ENCODE data around the gene DTNA.
A peak's percentile ranks its signal among the peaks of the same experiment; 100 is the strongest.
"Not testable (repeated sequence)": the region's sequence is repeated elsewhere in the genome, so short reads cannot be mapped to it uniquely, and the experiment has no call there.

Gene DTNA

GRCh38 chr18:34701911-34702310 is 8.2 kb upstream of the DTNA start:
- Histone ChIP-seq H3K4me3 (ENCODE audit: low read length) (no peak overlapping the region), H3K27ac (ENCODE audit: low read length) (no peak overlapping the region)

GRCh38 chr18:34702814-34703213 is 7.3 kb upstream of the DTNA start:
- Histone ChIP-seq H3K9me3 (ENCODE audit: control insufficient read depth, low read depth, low read length) (no peaks in the 10 kb centered on the region), H3K9ac (ENCODE audit: low read length) (no peak overlapping the region), H3K27ac (ENCODE audit: low read length) (no peak overlapping the region), H3K27me3 (ENCODE audit: control insufficient read depth, insufficient read depth, low read length) (no peaks in the 10 kb centered on the region), H3K4me3 (ENCODE audit: low read length) (no peak overlapping the region), H3K4me1 (ENCODE audit: control insufficient read depth, low read depth, low read length) (peaks cover 11% of the 10 kb centered on the region), H3K36me3 (ENCODE audit: control insufficient read depth, low read depth, low read length) (no peaks in the 10 kb centered on the region)

More at GRCh38 chr18:34701911-34702310, 8.2 kb upstream of the DTNA start:
- Histone ChIP-seq H3K36me3 (ENCODE audit: control insufficient read depth, low read depth, low read length) (no peaks in the 10 kb centered on the region), H3K27me3 (ENCODE audit: control insufficient read depth, insufficient read depth, low read length) (no peaks in the 10 kb centered on the region), H3K4me1 (ENCODE audit: control insufficient read depth, low read depth, low read length) (peaks cover 9% of the 10 kb centered on the region), H3K9me3 (ENCODE audit: control insufficient read depth, low read depth, low read length) (no peaks in the 10 kb centered on the region), H3K9ac (ENCODE audit: low read length) (no peak overlapping the region)

- H3K9ac ChIP-seq (ENCODE audit: low read length), result no peak overlapping the region
- peaks cover 22% of the 10 kb centered on the region for H3K4me1 ChIP-seq (ENCODE audit: control insufficient read depth, low read depth, low read length)
- H3K9me3 ChIP-seq (ENCODE audit: control insufficient read depth, low read depth, low read length), result no peaks in the 10 kb centered on the region
- H3K36me3 ChIP-seq (ENCODE audit: control insufficient read depth, low read depth, low read length), result no peaks in the 10 kb centered on the region
- H3K27ac ChIP-seq (ENCODE audit: low read length), result no peak overlapping the region
- no peaks in the 10 kb centered on the region for H3K27me3 ChIP-seq (ENCODE audit: control insufficient read depth, insufficient read depth, low read length)
- no peak overlapping the region for H3K4me3 ChIP-seq (ENCODE audit: low read length)
These were observed 6.0 kb upstream of the DTNA start for GRCh38 chr18:34704074-34704473.

- H3K27me3 ChIP-seq (ENCODE audit: control insufficient read depth, insufficient read depth, low read length), result no peaks in the 10 kb centered on the region
- H3K36me3 ChIP-seq (ENCODE audit: control insufficient read depth, low read depth, low read length), result no peaks in the 10 kb centered on the region
- H3K27ac ChIP-seq (ENCODE audit: low read length), result no peak overlapping the region
- peaks cover 29% of the 10 kb centered on the region for H3K4me1 ChIP-seq (ENCODE audit: control insufficient read depth, low read depth, low read length)
- H3K4me3 ChIP-seq (ENCODE audit: low read length), result no peak overlapping the region
- H3K9ac ChIP-seq (ENCODE audit: low read length), result no peak overlapping the region
- H3K9me3 ChIP-seq (ENCODE audit: control insufficient read depth, low read depth, low read length), result no peaks in the 10 kb centered on the region
These were observed 5.3 kb upstream of the DTNA start for GRCh38 chr18:34704823-34705222.

- Histone ChIP-seq H3K4me3 (ENCODE audit: low read length) (no peak overlapping the region), H3K9ac (ENCODE audit: low read length) (peak overlapping the region; percentile 25), H3K4me1 (ENCODE audit: control insufficient read depth, low read depth, low read length) (peaks cover 41% of the 10 kb centered on the region), H3K9me3 (ENCODE audit: control insufficient read depth, low read depth, low read length) (no peaks in the 10 kb centered on the region), H3K27ac (ENCODE audit: low read length) (no peak overlapping the region), H3K27me3 (ENCODE audit: control insufficient read depth, insufficient read depth, low read length) (no peaks in the 10 kb centered on the region), H3K36me3 (ENCODE audit: control insufficient read depth, low read depth, low read length) (no peaks in the 10 kb centered on the region)
These were observed 2.4 kb upstream of the DTNA start for GRCh38 chr18:34707670-34708069.

- H3K9ac ChIP-seq (ENCODE audit: low read length), result no peak overlapping the region
- no peak overlapping the region for H3K4me3 ChIP-seq (ENCODE audit: low read length)
- no peaks in the 10 kb centered on the region for H3K36me3 ChIP-seq (ENCODE audit: control insufficient read depth, low read depth, low read length)
- no peaks in the 10 kb centered on the region for H3K27me3 ChIP-seq (ENCODE audit: control insufficient read depth, insufficient read depth, low read length)
- H3K9me3 ChIP-seq (ENCODE audit: control insufficient read depth, low read depth, low read length), result no peaks in the 10 kb centered on the region
- H3K27ac ChIP-seq (ENCODE audit: low read length), result no peak overlapping the region
- H3K4me1 ChIP-seq (ENCODE audit: control insufficient read depth, low read depth, low read length), result peaks cover 41% of the 10 kb centered on the region
These were observed 994 bp upstream of the DTNA start for GRCh38 chr18:34709104-34709503.

- Histone ChIP-seq H3K27ac (ENCODE audit: low read length) (peak overlapping the region; percentile 30), H3K4me1 (ENCODE audit: control insufficient read depth, low read depth, low read length) (peaks cover 41% of the 10 kb centered on the region), H3K9ac (ENCODE audit: low read length) (peak overlapping the region; percentile 3), H3K4me3 (ENCODE audit: low read length) (no peak overlapping the region), H3K36me3 (ENCODE audit: control insufficient read depth, low read depth, low read length) (no peaks in the 10 kb centered on the region), H3K9me3 (ENCODE audit: control insufficient read depth, low read depth, low read length) (no peaks in the 10 kb centered on the region), H3K27me3 (ENCODE audit: control insufficient read depth, insufficient read depth, low read length) (no peaks in the 10 kb centered on the region)
These were observed 388 bp downstream of the DTNA start for GRCh38 chr18:34710458-34710914.

- no peak overlapping the region for H3K4me3 ChIP-seq (ENCODE audit: low read length)
- H3K27me3 ChIP-seq (ENCODE audit: control insufficient read depth, insufficient read depth, low read length), result no peaks in the 10 kb centered on the region
- no peak overlapping the region for H3K27ac ChIP-seq (ENCODE audit: low read length)
- peaks cover 41% of the 10 kb centered on the region for H3K4me1 ChIP-seq (ENCODE audit: control insufficient read depth, low read depth, low read length)
- H3K9ac ChIP-seq (ENCODE audit: low read length), result no peak overlapping the region
- H3K9me3 ChIP-seq (ENCODE audit: control insufficient read depth, low read depth, low read length), result no peaks in the 10 kb centered on the region
- no peaks in the 10 kb centered on the region for H3K36me3 ChIP-seq (ENCODE audit: control insufficient read depth, low read depth, low read length)
These were observed 836 bp downstream of the DTNA start for GRCh38 chr18:34710934-34711333.

GRCh38 chr18:34716111-34716510 is 6.0 kb downstream of the DTNA start:
- H3K36me3 ChIP-seq (ENCODE audit: control insufficient read depth, low read depth, low read length); H3K9me3 ChIP-seq (ENCODE audit: control insufficient read depth, low read depth, low read length); H3K9ac ChIP-seq (ENCODE audit: low read length); H3K4me1 ChIP-seq (ENCODE audit: control insufficient read depth, low read depth, low read length); H3K27me3 ChIP-seq (ENCODE audit: control insufficient read depth, insufficient read depth, low read length); H3K4me3 ChIP-seq (ENCODE audit: low read length); H3K27ac ChIP-seq (ENCODE audit: low read length): not testable (repeated sequence)

- Histone ChIP-seq H3K36me3 (ENCODE audit: control insufficient read depth, low read depth, low read length) (no peaks in the 10 kb centered on the region), H3K27ac (ENCODE audit: low read length) (no peak overlapping the region), H3K9ac (ENCODE audit: low read length) (no peak overlapping the region), H3K4me3 (ENCODE audit: low read length) (no peak overlapping the region), H3K9me3 (ENCODE audit: control insufficient read depth, low read depth, low read length) (no peaks in the 10 kb centered on the region), H3K4me1 (ENCODE audit: control insufficient read depth, low read depth, low read length) (no peaks in the 10 kb centered on the region), H3K27me3 (ENCODE audit: control insufficient read depth, insufficient read depth, low read length) (no peaks in the 10 kb centered on the region)
These were observed 8.5 kb downstream of the DTNA start for GRCh38 chr18:34718610-34719009.

GRCh38 chr18:34720220-34720619 is 10.1 kb downstream of the DTNA start:
- no peaks in the 10 kb centered on the region for H3K4me1 ChIP-seq (ENCODE audit: control insufficient read depth, low read depth, low read length)
- no peaks in the 10 kb centered on the region for H3K27me3 ChIP-seq (ENCODE audit: control insufficient read depth, insufficient read depth, low read length)
- H3K9me3 ChIP-seq (ENCODE audit: control insufficient read depth, low read depth, low read length), result no peaks in the 10 kb centered on the region
- H3K36me3 ChIP-seq (ENCODE audit: control insufficient read depth, low read depth, low read length), result no peaks in the 10 kb centered on the region
- no peak overlapping the region for H3K27ac ChIP-seq (ENCODE audit: low read length)
- H3K4me3 ChIP-seq (ENCODE audit: low read length), result no peak overlapping the region
- H3K9ac ChIP-seq (ENCODE audit: low read length), result no peak overlapping the region

GRCh38 chr18:34723143-34723542 is 13.0 kb downstream of the DTNA start:
- Histone ChIP-seq H3K36me3 (ENCODE audit: control insufficient read depth, low read depth, low read length) (no peaks in the 10 kb centered on the region), H3K4me1 (ENCODE audit: control insufficient read depth, low read depth, low read length) (no peaks in the 10 kb centered on the region), H3K27ac (ENCODE audit: low read length) (no peak overlapping the region), H3K9me3 (ENCODE audit: control insufficient read depth, low read depth, low read length) (no peaks in the 10 kb centered on the region), H3K4me3 (ENCODE audit: low read length) (no peak overlapping the region), H3K27me3 (ENCODE audit: control insufficient read depth, insufficient read depth, low read length) (no peaks in the 10 kb centered on the region), H3K9ac (ENCODE audit: low read length) (no peak overlapping the region)

All from iPS-18a (cell line).